GM19463 (cell line): ENCODE data around the gene USP34.

Experiments
- ATAC-seq: cut with Tn5 transposase; IDR thresholded peaks from one replicate; pipeline ENCODE4 v1.9.1; 2021; ENCODE audit warnings: mild to moderate bottlenecking, moderate library complexity; ENCODE audit not compliant: unreplicated experiment

USP34 gene

GRCh38 chr2:61326423-61326822 lies 144.5 kb downstream of the USP34 start:
- no peak for ATAC-seq

DNA sequence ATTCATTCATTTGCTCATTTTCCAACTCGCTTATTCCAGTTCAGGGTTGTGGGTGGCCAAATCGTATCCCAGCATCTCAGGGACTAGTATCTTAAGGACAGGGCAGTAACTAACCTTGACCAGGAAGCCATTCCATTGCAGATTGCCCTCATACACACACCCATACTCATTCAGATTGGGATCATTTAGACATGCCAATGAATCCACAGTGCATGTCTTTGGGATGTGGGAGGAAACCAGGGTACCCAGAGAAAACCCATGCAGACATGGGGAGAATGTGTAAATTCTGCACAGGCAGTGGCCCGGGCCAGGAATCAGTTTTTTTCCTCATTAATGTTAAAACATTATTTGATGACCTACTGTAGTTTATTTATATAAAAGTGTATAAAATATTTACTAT lies 150.7 kb downstream of the USP34 start:
- no peak for ATAC-seq

GRCh38 chr2:61318553-61318952 lies 152.3 kb downstream of the USP34 start:
- no peak for ATAC-seq

GRCh38 chr2:61295981-61296380 lies 174.9 kb downstream of the USP34 start:
- no peak for ATAC-seq

- no peak for ATAC-seq
These were observed 178.9 kb downstream of the USP34 start for GRCh38 chr2:61291851-61292575.

GRCh38 chr2:61288070-61288841 lies 182.6 kb downstream of the USP34 start:
- ATAC-seq, result no peak

DNA sequence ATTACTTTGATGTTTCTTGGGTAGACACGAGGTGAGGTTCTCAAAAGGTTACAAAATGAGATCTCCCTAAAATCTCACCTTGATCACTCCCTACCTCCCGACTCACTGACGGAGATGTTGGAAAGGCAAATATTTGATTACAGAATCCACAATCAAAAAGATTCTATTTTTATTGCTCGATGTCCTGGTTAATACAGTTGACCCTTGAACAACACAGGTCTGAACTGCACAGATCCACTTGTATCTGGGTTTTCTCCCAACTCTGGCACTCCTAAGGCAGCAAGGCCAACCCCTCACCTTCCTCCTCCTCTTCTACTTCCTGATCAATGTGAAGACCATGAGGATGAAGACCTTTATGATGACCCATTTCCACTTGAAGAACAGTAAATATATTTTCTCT lies 183.6 kb downstream of the USP34 start:
- ATAC-seq, result no peak

DNA sequence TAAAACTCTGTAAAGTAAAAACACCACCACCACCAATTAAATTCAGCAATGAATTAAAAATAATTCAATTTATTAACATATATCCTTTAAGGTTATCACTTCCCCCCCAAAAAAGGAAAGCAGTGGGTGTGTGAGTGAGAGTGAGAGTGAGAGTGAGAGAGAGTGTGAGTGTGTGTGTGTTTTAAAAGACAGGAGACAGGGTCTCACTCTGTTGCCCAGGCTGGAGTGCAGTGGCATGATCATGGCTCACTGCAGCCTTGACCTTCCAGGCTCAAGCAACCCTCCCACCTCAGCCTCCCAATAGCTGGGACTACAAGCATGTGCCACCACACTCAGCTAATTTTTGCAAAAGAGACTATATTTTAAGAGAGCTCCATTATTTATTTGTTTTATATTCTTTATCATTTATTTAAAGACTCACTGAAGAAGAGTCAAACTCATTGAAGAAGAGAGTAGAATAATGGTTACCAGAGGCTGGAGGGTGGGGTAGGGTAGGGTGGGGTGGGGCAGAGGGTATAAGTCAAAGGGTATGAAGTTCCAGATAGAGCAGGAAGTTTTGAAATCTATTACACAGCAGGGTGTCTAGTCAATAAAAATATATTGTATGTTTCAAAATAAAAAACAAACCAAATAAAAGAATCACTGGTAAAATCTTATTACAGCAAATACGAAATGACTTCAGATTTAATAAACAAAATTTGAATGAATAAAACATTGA lies 187.3 kb downstream of the USP34 start:
- no peak for ATAC-seq

GRCh38 chr2:61282104-61282590 lies 188.7 kb downstream of the USP34 start:
- ATAC-seq, result no peak

DNA sequence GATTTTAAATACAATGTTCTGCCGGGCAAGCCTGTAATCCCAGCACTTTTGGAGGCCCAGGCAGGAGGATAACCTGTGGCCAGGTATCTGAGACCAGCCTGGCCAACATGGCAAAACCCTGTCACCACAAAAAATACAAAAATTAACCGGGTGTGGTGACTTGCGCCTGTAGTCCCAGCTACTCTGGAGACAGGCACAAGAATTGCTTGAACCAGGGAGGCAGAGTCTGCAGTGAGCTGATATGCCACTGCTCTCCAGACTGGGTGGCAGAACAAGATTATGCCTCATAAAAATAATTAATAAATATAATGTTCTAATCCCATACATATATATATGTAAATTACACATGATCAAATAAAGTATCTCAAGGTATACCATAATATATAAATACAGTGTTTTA lies 189.6 kb downstream of the USP34 start:
- ATAC-seq, result no peak

DNA sequence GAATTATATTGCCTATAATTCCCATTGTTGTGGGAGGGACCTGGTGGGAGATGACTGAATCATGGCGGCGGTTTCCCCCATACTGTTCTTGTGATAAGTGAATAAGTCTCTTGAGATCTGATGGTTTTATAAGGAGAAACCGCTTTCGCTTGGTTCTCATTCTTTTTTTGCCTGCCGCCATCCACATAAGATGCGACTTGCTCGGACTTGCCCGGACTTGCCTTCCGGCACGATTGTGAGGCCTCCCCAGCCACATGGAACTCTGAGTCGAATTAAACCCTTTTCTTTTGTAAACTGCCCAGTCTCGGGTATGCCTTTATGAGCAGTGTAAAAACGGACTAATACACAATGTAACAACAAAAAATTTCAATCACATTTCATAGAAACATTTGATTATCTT lies 193.1 kb downstream of the USP34 start:
- ATAC-seq, result no peak

DNA sequence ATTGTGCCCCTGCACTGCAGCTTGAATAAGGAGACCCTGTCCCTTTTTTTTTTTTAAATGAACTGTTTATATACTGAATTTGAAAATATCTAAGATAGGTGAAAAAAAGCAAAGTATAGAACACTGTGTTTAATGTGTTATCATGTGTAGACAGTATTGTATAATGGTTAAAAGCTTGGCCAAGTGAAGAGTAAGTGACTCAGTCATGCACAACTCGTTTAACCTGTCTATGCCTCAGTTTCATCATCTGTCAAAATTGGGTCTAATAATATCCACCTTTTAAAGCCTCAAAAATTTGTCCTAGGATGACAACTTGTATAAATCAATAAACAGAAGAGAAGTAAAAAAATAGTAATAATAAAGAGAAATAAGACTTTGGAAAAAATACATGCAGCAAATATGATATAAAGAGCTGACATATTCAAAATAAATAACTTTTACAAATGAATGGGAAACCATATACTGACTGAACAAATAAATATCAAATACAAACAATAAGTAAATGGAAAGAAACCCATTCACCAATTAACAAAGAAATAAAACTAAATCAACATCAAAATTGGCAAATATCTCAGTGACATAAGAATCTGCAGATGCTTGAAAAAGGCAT lies 195.2 kb downstream of the USP34 start:
- no peak for ATAC-seq

- ATAC-seq, result no peak
These were observed 198.3 kb downstream of the USP34 start for GRCh38 chr2:61272421-61273070.

DNA sequence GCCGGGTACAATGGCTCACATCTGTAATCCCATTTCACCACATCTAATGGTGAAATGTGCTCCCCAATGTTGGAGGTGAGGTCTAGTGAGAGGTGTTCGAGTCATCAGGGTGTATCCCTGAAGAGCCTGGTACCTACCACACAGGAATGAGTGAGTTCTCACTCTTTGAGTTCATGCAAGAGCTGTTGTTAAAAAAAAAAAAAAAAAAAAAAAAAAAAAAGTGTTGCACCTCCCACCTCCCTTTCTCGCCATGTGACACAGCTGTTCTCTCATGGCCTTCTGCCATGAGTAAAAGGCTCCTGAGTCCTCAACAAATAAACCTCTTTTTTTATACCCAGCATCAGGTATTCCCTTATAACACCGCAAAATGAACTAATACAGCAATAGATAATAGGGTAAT lies 202.6 kb downstream of the USP34 start:
- ATAC-seq, result no peak

DNA sequence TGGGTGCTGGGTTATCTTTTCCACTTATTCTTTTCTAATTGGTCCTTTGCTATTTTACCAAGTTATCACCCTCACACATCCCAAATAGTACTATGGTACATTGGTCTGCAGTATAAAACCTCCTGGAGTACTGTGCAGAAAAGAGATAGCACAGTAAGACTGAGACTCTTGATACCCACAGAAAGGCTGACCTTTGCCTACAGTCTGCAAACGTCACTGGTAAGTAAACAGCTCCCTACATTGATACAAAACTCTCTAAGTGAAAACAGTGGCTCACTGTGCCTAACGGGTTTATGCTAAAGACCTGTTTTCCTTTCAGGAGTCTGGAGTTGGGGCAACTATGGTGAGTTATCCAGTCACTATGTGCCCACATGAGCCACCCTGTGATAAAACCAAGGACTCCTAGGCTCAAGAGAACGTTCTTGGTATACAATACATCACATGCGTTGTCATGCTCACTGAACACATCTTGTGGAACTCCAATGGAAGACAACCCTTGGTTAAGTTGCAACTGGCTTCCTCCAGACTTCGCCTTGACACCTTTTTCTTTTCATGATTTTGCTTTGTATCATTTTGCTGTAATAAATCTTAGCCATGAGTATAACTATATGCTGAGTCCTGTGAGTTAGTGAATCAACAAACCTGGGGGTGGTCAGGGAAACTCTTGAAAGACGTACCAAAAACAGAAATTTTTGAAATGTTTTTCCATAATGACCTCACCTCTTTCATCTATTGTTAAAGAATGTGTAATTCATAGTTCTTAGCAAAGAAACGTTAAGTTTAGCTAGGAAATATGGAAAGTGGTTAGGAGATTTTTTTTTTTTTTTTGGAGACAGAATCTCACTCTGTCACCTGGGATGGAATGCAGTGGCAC lies 204.0 kb downstream of the USP34 start:
- no peak for ATAC-seq

DNA sequence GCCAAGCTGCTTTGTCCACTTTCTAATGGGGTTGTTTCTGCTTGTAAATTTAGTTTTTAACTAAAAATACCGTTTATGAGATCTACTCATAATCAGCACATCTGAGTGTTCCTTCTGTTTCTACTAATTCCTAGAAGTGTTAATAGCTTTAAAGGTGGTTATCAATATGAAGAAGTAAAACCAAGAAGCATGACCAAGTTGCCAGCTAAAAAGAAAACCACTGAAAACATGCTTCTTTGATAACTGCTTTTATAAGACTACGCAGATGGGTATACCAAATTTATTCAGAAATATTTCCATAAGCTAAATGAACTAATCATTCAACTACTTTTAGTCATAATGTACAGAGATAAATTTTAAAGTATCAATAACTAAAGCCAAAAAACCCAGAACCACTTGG lies 207.1 kb downstream of the USP34 start:
- no peak for ATAC-seq

DNA sequence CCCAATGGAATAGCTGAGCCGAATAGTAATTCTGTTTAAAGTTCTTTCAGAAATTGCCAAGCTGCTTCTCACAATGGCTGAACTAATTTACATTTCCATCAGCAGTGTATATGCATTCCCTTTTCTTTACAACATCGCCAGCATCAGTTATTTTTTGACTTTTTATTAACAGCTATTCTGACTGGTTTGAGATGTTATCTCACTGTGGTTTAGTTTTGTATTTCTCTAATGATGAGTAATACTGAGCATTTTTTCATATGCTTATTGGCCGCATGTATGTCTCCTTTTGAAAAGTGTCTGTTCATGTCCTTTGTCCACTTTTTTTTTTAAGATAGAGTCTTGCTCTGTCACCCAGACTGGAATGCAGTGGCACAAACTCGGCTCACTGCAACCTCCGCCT lies 208.2 kb downstream of the USP34 start:
- no peak for ATAC-seq

DNA sequence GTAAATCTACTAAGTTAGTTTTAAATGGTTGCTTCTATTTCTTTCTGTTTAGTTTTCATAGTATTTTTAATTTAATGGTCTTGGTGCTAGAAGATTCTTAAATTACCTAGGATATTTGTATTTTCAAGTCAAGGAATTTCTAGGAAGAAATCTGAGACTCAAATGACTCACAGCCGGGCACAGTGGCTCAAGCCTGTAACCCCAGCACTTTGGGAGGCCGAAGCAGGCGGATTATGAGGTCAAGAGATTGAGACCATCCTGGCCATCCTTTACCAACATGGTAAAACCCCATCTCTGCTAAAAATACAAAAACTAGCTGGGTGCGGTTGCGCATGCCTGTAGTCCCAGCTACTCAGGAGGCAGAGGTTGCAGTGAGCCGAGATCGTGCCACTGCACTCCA lies 213.4 kb downstream of the USP34 start:
- no peak for ATAC-seq

- ATAC-seq, result no peak
These were observed 215.1 kb downstream of the USP34 start for GRCh38 chr2:61255580-61256437.
